ENCODE results near the gene ACAD11. TPM values are rescaled to one million over a fixed set of nuclear protein-coding genes. Genes with fewer than 3 reads are reported as not detected.

The ACAD11 gene
- polyA plus RNA-seq, 2 donors: 8.4 to 10.6 TPM

- Histone ChIP-seq H3K4me1 (ENCODE audit: control insufficient read depth in 2 of 2, insufficient read depth in 2 of 2, low read length in 1 of 2) (no peaks in the 10 kb centered on the region), H3K4me3 (ENCODE audit: low read depth in 1 of 2, low read length in 2 of 2) (no peak within 1 kb of the TSS), H3K27ac (ENCODE audit: low read depth in 2 of 2, low read length in 1 of 2) (no peak within 1 kb of the TSS), H3K36me3 (ENCODE audit: control insufficient read depth in 2 of 2, insufficient read depth in 2 of 2, low read length in 1 of 2) (no peaks in the 10 kb centered on the region), H3K27me3 (ENCODE audit: control insufficient read depth in 1 of 2, insufficient read depth in 2 of 2, low read length in 2 of 2) (no peaks in the 10 kb centered on the region), H3K9me3 (ENCODE audit: control insufficient read depth in 2 of 2, insufficient read depth in 1 of 2, low read depth in 1 of 2, low read length in 1 of 2) (no peaks in the 10 kb centered on the region)
- 43 to 63% methylated on average over 2 of the region's 2 CpGs for WGBS, 2 donors
Observed at GRCh38 chr3:132596816-132597433, 62.7 kb downstream of the ACAD11 start, which contains the start of gene ACKR4. TSS of gene ACKR4 (plus strand) at chr3:132597270. CDS start at chr3:132600398, 3,128 bp downstream.

- Histone ChIP-seq H3K4me1 (ENCODE audit: control insufficient read depth in 2 of 2, insufficient read depth in 2 of 2, low read length in 1 of 2) (no peaks in the 10 kb centered on the region), H3K9me3 (ENCODE audit: control insufficient read depth in 2 of 2, insufficient read depth in 1 of 2, low read depth in 1 of 2, low read length in 1 of 2) (peaks cover 0 to 2% of the 10 kb centered on the region in 2 donors), H3K4me3 (ENCODE audit: low read depth in 1 of 2, low read length in 2 of 2) (no peak overlapping the region), H3K27me3 (ENCODE audit: control insufficient read depth in 1 of 2, insufficient read depth in 2 of 2, low read length in 2 of 2) (no peaks in the 10 kb centered on the region), H3K27ac (ENCODE audit: low read depth in 2 of 2, low read length in 1 of 2) (no peak overlapping the region), H3K36me3 (ENCODE audit: control insufficient read depth in 2 of 2, insufficient read depth in 2 of 2, low read length in 1 of 2) (no peaks in the 10 kb centered on the region)
Observed at GRCh38 chr3:132596326-132596725, 63.3 kb downstream of the ACAD11 start.

- no peaks in the 10 kb centered on the region for H3K27me3 ChIP-seq (ENCODE audit: control insufficient read depth in 1 of 2, insufficient read depth in 2 of 2, low read length in 2 of 2)
- H3K9me3 ChIP-seq (ENCODE audit: control insufficient read depth in 2 of 2, insufficient read depth in 1 of 2, low read depth in 1 of 2, low read length in 1 of 2): peaks cover 0 to 2% of the 10 kb centered on the region in 2 donors
- peaks cover 0 to 2% of the 10 kb centered on the region in 2 donors for H3K36me3 ChIP-seq (ENCODE audit: control insufficient read depth in 2 of 2, insufficient read depth in 2 of 2, low read length in 1 of 2)
- no peaks in the 10 kb centered on the region for H3K4me1 ChIP-seq (ENCODE audit: control insufficient read depth in 2 of 2, insufficient read depth in 2 of 2, low read length in 1 of 2)
- H3K27ac ChIP-seq (ENCODE audit: low read depth in 2 of 2, low read length in 1 of 2): no peak overlapping the region
- no peak overlapping the region for H3K4me3 ChIP-seq (ENCODE audit: low read depth in 1 of 2, low read length in 2 of 2)
Observed at GRCh38 chr3:132595014-132595413, 64.6 kb downstream of the ACAD11 start.

- H3K4me1 ChIP-seq (ENCODE audit: control insufficient read depth in 2 of 2, insufficient read depth in 2 of 2, low read length in 1 of 2): no peaks in the 10 kb centered on the region
- H3K27ac ChIP-seq (ENCODE audit: low read depth in 2 of 2, low read length in 1 of 2): no peak overlapping the region
- no peak overlapping the region for H3K4me3 ChIP-seq (ENCODE audit: low read depth in 1 of 2, low read length in 2 of 2)
- H3K36me3 ChIP-seq (ENCODE audit: control insufficient read depth in 2 of 2, insufficient read depth in 2 of 2, low read length in 1 of 2): peaks cover 0 to 2% of the 10 kb centered on the region in 2 donors
- no peaks in the 10 kb centered on the region for H3K27me3 ChIP-seq (ENCODE audit: control insufficient read depth in 1 of 2, insufficient read depth in 2 of 2, low read length in 2 of 2)
- H3K9me3 ChIP-seq (ENCODE audit: control insufficient read depth in 2 of 2, insufficient read depth in 1 of 2, low read depth in 1 of 2, low read length in 1 of 2): peaks cover 0 to 2% of the 10 kb centered on the region in 2 donors
Observed at GRCh38 chr3:132594498-132594897, 65.1 kb downstream of the ACAD11 start.

- Histone ChIP-seq H3K27me3 (ENCODE audit: control insufficient read depth in 1 of 2, insufficient read depth in 2 of 2, low read length in 2 of 2) (no peaks in the 10 kb centered on the region), H3K27ac (ENCODE audit: low read depth in 2 of 2, low read length in 1 of 2) (no peak overlapping the region), H3K4me1 (ENCODE audit: control insufficient read depth in 2 of 2, insufficient read depth in 2 of 2, low read length in 1 of 2) (no peaks in the 10 kb centered on the region), H3K9me3 (ENCODE audit: control insufficient read depth in 2 of 2, insufficient read depth in 1 of 2, low read depth in 1 of 2, low read length in 1 of 2) (peaks cover 0 to 2% of the 10 kb centered on the region in 2 donors), H3K36me3 (ENCODE audit: control insufficient read depth in 2 of 2, insufficient read depth in 2 of 2, low read length in 1 of 2) (peaks cover 0 to 2% of the 10 kb centered on the region in 2 donors), H3K4me3 (ENCODE audit: low read depth in 1 of 2, low read length in 2 of 2) (no peak overlapping the region)
- WGBS, 2 donors: 43 to 57% methylated on average over 3 of the region's 3 CpGs
Observed at GRCh38 chr3:132593947-132594323, 65.7 kb downstream of the ACAD11 start.

GRCh38 chr3:132593241-132593946 is 66.2 kb downstream of the ACAD11 start:
- peaks cover 0 to 2% of the 10 kb centered on the region in 2 donors for H3K36me3 ChIP-seq (ENCODE audit: control insufficient read depth in 2 of 2, insufficient read depth in 2 of 2, low read length in 1 of 2)
- no peaks in the 10 kb centered on the region for H3K4me1 ChIP-seq (ENCODE audit: control insufficient read depth in 2 of 2, insufficient read depth in 2 of 2, low read length in 1 of 2)
- H3K4me3 ChIP-seq (ENCODE audit: low read depth in 1 of 2, low read length in 2 of 2): no peak overlapping the region
- peaks cover 0 to 2% of the 10 kb centered on the region in 2 donors for H3K9me3 ChIP-seq (ENCODE audit: control insufficient read depth in 2 of 2, insufficient read depth in 1 of 2, low read depth in 1 of 2, low read length in 1 of 2)
- 45 to 47% methylated on average over 1 of the region's 1 CpG for WGBS, 2 donors
- no peaks in the 10 kb centered on the region for H3K27me3 ChIP-seq (ENCODE audit: control insufficient read depth in 1 of 2, insufficient read depth in 2 of 2, low read length in 2 of 2)
- no peak overlapping the region for H3K27ac ChIP-seq (ENCODE audit: low read depth in 2 of 2, low read length in 1 of 2)

GRCh38 chr3:132592216-132592615 is 67.4 kb downstream of the ACAD11 start:
- Histone ChIP-seq H3K27ac (ENCODE audit: low read depth in 2 of 2, low read length in 1 of 2) (no peak overlapping the region), H3K4me3 (ENCODE audit: low read depth in 1 of 2, low read length in 2 of 2) (no peak overlapping the region), H3K36me3 (ENCODE audit: control insufficient read depth in 2 of 2, insufficient read depth in 2 of 2, low read length in 1 of 2) (peaks cover 0 to 6% of the 10 kb centered on the region in 2 donors), H3K9me3 (ENCODE audit: control insufficient read depth in 2 of 2, insufficient read depth in 1 of 2, low read depth in 1 of 2, low read length in 1 of 2) (peaks cover 0 to 2% of the 10 kb centered on the region in 2 donors), H3K27me3 (ENCODE audit: control insufficient read depth in 1 of 2, insufficient read depth in 2 of 2, low read length in 2 of 2) (no peaks in the 10 kb centered on the region), H3K4me1 (ENCODE audit: control insufficient read depth in 2 of 2, insufficient read depth in 2 of 2, low read length in 1 of 2) (no peaks in the 10 kb centered on the region)

- no peak overlapping the region for H3K27ac ChIP-seq (ENCODE audit: low read depth in 2 of 2, low read length in 1 of 2)
Observed at GRCh38 chr3:132587401-132587800, 72.2 kb downstream of the ACAD11 start.

GRCh38 chr3:132573797-132574211 is 85.8 kb downstream of the ACAD11 start:
- Histone ChIP-seq H3K4me1 (ENCODE audit: control insufficient read depth in 2 of 2, insufficient read depth in 2 of 2, low read length in 1 of 2) (no peaks in the 10 kb centered on the region), H3K27me3 (ENCODE audit: control insufficient read depth in 1 of 2, insufficient read depth in 2 of 2, low read length in 2 of 2) (no peaks in the 10 kb centered on the region), H3K27ac (ENCODE audit: low read depth in 2 of 2, low read length in 1 of 2) (no peak overlapping the region), H3K4me3 (ENCODE audit: low read depth in 1 of 2, low read length in 2 of 2) (no peak overlapping the region), H3K36me3 (ENCODE audit: control insufficient read depth in 2 of 2, insufficient read depth in 2 of 2, low read length in 1 of 2) (no peaks in the 10 kb centered on the region), H3K9me3 (ENCODE audit: control insufficient read depth in 2 of 2, insufficient read depth in 1 of 2, low read depth in 1 of 2, low read length in 1 of 2) (no peaks in the 10 kb centered on the region)
- WGBS, 2 donors: 37 to 62% methylated on average over 5 of the region's 5 CpGs

More at GRCh38 chr3:132587401-132587800, 72.2 kb downstream of the ACAD11 start:
- Histone ChIP-seq H3K4me3 (ENCODE audit: low read depth in 1 of 2, low read length in 2 of 2) (no peak overlapping the region), H3K4me1 (ENCODE audit: control insufficient read depth in 2 of 2, insufficient read depth in 2 of 2, low read length in 1 of 2) (no peaks in the 10 kb centered on the region), H3K27me3 (ENCODE audit: control insufficient read depth in 1 of 2, insufficient read depth in 2 of 2, low read length in 2 of 2) (no peaks in the 10 kb centered on the region), H3K9me3 (ENCODE audit: control insufficient read depth in 2 of 2, insufficient read depth in 1 of 2, low read depth in 1 of 2, low read length in 1 of 2) (peaks cover 0 to 2% of the 10 kb centered on the region in 2 donors), H3K36me3 (ENCODE audit: control insufficient read depth in 2 of 2, insufficient read depth in 2 of 2, low read length in 1 of 2) (peaks cover 0 to 6% of the 10 kb centered on the region in 2 donors)
- 83 to 91% methylated on average over 1 of the region's 1 CpG for WGBS, 2 donors

- Histone ChIP-seq H3K9me3 (ENCODE audit: control insufficient read depth in 2 of 2, insufficient read depth in 1 of 2, low read depth in 1 of 2, low read length in 1 of 2) (no peaks in the 10 kb centered on the region), H3K4me3 (ENCODE audit: low read depth in 1 of 2, low read length in 2 of 2) (no peak overlapping the region), H3K27me3 (ENCODE audit: control insufficient read depth in 1 of 2, insufficient read depth in 2 of 2, low read length in 2 of 2) (no peaks in the 10 kb centered on the region), H3K27ac (ENCODE audit: low read depth in 2 of 2, low read length in 1 of 2) (no peak overlapping the region), H3K36me3 (ENCODE audit: control insufficient read depth in 2 of 2, insufficient read depth in 2 of 2, low read length in 1 of 2) (no peaks in the 10 kb centered on the region), H3K4me1 (ENCODE audit: control insufficient read depth in 2 of 2, insufficient read depth in 2 of 2, low read length in 1 of 2) (no peaks in the 10 kb centered on the region)
- WGBS, 2 donors: 55 to 76% methylated on average over 2 of the region's 2 CpGs
Observed at GRCh38 chr3:132570016-132570415, 89.6 kb downstream of the ACAD11 start.

Measured in esophagus (tissue), 2 donors.